ENCODE measurements around the gene CACNA1F.

The CACNA1F gene

GRCh38 chrX:49162620-49163019 is 70.5 kb downstream of the CACNA1F start, which contains the start of gene MAGIX:
TSS of gene MAGIX (plus strand) at chrX:49162758. CDS start at chrX:49162890, 132 bp downstream.
- Histone ChIP-seq H3K36me3 (ENCODE audit: insufficient read depth, low read length) (no peaks in the 10 kb centered on the region), H3K9ac (ENCODE audit: low read depth, low read length) (peak within 1 kb of the TSS; percentile 48; the same call in 1 of the 2 replicates), H3K9me3 (ENCODE audit: control insufficient read depth, insufficient read depth, low read length) (no peaks in the 10 kb centered on the region), H3K4me1 (ENCODE audit: insufficient read depth, low read length) (peaks cover 7% of the 10 kb centered on the region)

- no peak overlapping the region for H3K9ac ChIP-seq (ENCODE audit: low read depth, low read length)
- H3K36me3 ChIP-seq (ENCODE audit: insufficient read depth, low read length) = no peaks in the 10 kb centered on the region
- peaks cover 5% of the 10 kb centered on the region; the same call in 1 of the 2 replicates for H3K4me1 ChIP-seq (ENCODE audit: insufficient read depth, low read length)
- no peaks in the 10 kb centered on the region for H3K9me3 ChIP-seq (ENCODE audit: control insufficient read depth, insufficient read depth, low read length)
Measured at GRCh38 chrX:49161632-49162031, 71.5 kb downstream of the CACNA1F start.

GRCh38 chrX:49160908-49161307 is 72.2 kb downstream of the CACNA1F start:
- no peak overlapping the region for H3K9ac ChIP-seq (ENCODE audit: low read depth, low read length)
- peaks cover 5% of the 10 kb centered on the region; the same call in 1 of the 2 replicates for H3K4me1 ChIP-seq (ENCODE audit: insufficient read depth, low read length)
- H3K9me3 ChIP-seq (ENCODE audit: control insufficient read depth, insufficient read depth, low read length) = no peaks in the 10 kb centered on the region
- no peaks in the 10 kb centered on the region for H3K36me3 ChIP-seq (ENCODE audit: insufficient read depth, low read length)

- H3K36me3 ChIP-seq (ENCODE audit: insufficient read depth, low read length) = no peaks in the 10 kb centered on the region
- H3K9ac ChIP-seq (ENCODE audit: low read depth, low read length) = no peak overlapping the region
- H3K4me1 ChIP-seq (ENCODE audit: insufficient read depth, low read length) = no peaks in the 10 kb centered on the region; the same call in 1 of the 2 replicates
- H3K9me3 ChIP-seq (ENCODE audit: control insufficient read depth, insufficient read depth, low read length) = no peaks in the 10 kb centered on the region
Measured at GRCh38 chrX:49157194-49157593, 75.9 kb downstream of the CACNA1F start.

- no peaks in the 10 kb centered on the region for H3K9me3 ChIP-seq (ENCODE audit: control insufficient read depth, insufficient read depth, low read length)
- H3K4me1 ChIP-seq (ENCODE audit: insufficient read depth, low read length) = no peaks in the 10 kb centered on the region; the same call in 1 of the 2 replicates
- H3K9ac ChIP-seq (ENCODE audit: low read depth, low read length) = peak overlapping the region; percentile 62
- H3K36me3 ChIP-seq (ENCODE audit: insufficient read depth, low read length) = no peaks in the 10 kb centered on the region
Measured at GRCh38 chrX:49155900-49156837, 77.0 kb downstream of the CACNA1F start.

GRCh38 chrX:49155243-49155899 is 77.8 kb downstream of the CACNA1F start:
- Histone ChIP-seq H3K9ac (ENCODE audit: low read depth, low read length) (peak overlapping the region; percentile 62; the same call in 1 of the 2 replicates), H3K4me1 (ENCODE audit: insufficient read depth, low read length) (no peaks in the 10 kb centered on the region; the same call in 1 of the 2 replicates), H3K36me3 (ENCODE audit: insufficient read depth, low read length) (no peaks in the 10 kb centered on the region), H3K9me3 (ENCODE audit: control insufficient read depth, insufficient read depth, low read length) (no peaks in the 10 kb centered on the region)

All from ES-I3 (cell line).